Subcutaneous adipose tissue (tissue), 4 donors: ENCODE results near the gene APBB2. TPM values are rescaled to one million over a fixed set of nuclear protein-coding genes. Genes with fewer than 3 reads are reported as not detected.

ENCODE experiments used
- total RNA-seq, 4 donors: library from RNA; depleted of rRNA; stranded (reverse); fragments of >200 nt; gene quantifications; one replicate each; pipeline ENCODE4 v1.1.0, GENCODE V29; 2016
- TF ChIP-seq, protein P1 (sequence below): fragments of 450-650 bp; IDR thresholded peaks from one replicate; pipeline ENCODE4 v1.5.1; 2016; ENCODE audit warnings: low read depth, mild to moderate bottlenecking, control low read depth, antibody characterized with exemption, moderate library complexity

APBB2 gene
- total RNA-seq, 4 donors from 2014 or later, result 55.6 to 181 (median 124) TPM

DNA sequence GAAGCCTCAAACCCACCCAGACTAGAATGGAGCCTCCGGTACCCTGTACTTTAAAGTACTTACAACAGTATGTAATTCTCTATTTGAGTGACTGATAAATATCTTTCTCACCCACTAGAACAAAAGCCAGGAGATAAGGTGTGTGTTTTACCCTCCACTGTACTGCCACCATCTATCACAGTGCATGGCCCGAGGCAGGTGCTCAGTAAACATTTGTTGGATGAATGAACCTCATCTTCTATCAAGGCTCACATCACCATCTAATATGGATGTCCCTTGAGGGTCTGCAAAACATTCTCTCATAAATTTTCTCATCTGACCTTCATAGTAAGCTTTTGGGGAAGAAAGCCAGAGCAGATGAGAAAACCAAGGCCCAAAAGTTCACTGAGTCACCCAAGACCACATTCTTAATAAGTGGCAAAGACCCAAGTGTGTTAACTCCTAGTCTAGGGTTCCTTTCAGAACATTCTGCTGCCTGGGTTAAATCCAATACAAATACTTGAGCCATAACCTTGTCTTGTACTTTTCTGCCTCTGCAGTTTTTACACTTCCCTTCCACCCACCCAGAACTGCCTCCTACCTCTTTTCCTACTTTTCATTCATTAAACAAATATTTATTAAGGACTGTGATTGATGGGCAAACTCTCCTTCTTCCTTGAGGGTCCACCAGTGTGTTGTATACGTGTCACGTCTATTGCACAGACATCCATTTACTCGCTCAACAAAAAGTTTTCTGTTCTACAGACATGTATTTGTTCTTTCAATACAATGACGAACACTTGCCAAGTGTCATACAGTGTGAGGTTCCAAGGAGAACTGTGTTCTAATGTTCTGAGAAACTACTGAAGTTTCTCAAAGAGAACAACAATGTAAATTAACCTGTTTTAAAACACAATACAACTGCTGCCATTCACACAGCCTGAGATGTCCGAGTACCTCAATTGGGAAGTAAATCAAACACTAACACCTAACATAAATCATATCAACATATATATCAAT lies 35.7 kb downstream of the APBB2 start:
- TF ChIP-seq, protein P1, sequence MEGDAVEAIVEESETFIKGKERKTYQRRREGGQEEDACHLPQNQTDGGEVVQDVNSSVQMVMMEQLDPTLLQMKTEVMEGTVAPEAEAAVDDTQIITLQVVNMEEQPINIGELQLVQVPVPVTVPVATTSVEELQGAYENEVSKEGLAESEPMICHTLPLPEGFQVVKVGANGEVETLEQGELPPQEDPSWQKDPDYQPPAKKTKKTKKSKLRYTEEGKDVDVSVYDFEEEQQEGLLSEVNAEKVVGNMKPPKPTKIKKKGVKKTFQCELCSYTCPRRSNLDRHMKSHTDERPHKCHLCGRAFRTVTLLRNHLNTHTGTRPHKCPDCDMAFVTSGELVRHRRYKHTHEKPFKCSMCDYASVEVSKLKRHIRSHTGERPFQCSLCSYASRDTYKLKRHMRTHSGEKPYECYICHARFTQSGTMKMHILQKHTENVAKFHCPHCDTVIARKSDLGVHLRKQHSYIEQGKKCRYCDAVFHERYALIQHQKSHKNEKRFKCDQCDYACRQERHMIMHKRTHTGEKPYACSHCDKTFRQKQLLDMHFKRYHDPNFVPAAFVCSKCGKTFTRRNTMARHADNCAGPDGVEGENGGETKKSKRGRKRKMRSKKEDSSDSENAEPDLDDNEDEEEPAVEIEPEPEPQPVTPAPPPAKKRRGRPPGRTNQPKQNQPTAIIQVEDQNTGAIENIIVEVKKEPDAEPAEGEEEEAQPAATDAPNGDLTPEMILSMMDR, result no peak

DNA sequence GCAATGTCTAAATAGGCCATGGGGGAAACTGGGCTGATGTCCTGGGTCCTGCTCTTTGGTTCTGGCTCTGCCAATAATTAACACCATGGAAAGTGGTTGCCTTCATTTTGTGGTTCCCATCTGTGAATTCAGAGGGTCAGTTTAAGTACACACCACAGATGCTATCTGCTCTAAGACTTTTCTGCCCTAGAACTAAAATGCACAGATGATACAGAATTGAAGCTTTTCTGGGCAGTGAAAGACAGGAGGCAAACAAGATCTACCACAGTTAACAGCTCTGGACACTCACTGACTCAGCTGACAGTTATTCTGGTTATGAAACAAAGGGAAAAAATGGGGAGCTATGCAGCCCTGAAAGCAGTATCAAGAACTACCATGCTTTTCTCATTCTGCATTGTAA lies 37.3 kb downstream of the APBB2 start:
- TF ChIP-seq, protein P1, result no peak

DNA sequence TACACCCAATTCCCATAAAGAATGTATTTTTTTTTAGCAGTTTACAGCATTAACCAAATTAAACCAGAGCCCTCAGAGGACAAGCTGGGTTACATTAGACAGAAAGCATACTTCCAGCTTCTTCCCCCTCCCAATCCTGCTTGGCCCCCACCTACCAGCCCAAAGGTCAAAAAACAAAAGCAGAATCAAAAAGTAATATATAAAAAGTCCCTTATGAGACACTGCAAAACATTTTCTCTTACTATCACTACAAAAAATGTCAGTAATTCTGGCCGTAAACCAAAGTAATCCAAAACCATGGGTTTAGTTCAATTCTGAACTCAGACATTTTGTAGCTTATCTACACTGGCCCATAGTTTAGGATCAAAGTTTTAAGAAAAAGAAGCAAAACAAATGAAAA lies 38.0 kb downstream of the APBB2 start:
- TF ChIP-seq, protein P1, result no peak

DNA sequence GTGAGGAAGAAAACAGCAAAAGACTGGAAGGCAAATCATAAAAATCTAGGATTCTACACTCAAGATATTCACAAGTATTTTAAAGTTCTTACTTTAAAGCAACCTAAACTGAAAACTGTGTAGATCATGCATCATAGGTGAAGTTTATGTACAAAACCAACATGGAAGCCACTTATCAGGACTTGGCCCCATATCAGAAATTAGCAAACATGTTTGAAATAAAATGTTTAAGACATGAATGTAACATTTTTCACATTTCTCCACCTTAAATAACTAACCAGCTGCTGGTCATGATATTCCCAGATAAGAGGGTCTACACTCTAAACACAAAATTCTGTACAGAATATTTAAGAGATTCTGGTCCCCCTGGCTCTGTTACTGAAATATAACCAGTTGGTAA lies 38.5 kb downstream of the APBB2 start:
- TF ChIP-seq, protein P1, result no peak

DNA sequence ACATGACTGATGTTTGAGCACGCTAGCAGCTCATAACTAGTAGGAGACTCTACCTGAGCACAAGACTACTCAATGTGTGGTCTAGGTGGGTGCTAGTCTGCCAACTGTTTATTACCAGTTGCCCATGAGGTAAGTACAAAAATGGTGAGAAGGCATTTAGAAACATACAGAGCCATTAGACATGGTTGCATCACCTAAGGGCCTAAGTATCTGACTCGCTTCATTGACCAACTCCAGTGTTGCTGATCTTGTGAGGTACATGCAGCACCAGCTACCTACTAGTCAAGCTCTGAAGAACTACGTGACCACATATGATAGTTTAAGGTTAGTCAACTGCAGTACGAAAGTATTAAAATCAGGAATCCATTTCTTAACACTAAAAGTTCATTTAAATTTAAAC lies 39.9 kb downstream of the APBB2 start:
- TF ChIP-seq, protein P1, result no peak

DNA sequence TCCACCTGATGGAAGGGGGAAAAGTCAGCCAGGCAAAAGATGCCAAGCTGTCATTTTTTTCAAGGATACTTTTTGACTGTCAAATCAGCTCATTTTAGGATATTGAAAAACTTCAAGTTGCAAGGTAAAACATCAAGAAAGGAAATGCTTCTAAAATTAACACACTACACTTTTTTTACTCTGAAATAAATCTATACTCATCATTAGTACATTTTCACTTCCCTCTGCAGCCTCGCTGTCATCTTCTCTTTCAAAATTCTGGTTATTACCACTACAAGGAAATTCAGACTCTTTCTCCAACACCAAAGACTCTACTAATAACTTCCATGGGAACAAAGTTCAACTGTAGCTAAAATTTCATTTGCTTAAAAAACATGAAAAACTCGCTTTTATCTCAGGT lies 41.6 kb downstream of the APBB2 start:
- TF ChIP-seq, protein P1, result no peak

DNA sequence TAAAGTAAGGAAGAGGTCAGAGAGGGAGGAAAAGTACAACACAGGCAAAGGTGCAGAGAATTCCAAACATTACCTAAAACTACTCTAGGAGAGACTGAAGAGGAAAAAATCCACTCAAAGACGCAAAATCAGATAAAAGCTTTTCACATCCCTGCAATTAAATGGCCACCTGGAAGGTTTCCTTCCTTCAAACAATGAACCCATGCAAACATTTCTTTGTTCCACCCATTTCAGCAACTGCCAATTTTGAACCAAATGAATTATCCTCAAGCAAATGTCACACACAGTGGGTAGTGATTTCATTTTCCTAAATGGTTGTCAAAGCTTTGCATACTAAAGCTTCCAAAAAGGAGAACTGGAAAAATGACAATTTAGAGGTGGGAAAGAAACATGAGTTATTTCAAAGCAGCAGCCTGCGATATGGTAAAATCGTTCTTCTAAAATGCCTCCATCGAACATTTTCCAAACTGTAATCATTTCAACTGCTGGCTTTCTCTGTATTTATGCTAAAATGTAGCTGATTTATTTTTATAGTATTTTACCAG lies 45.0 kb downstream of the APBB2 start:
- TF ChIP-seq, protein P1, result no peak
